HT1080 (cell line): Measurements from ENCODE around the gene ENO1. TPM values are rescaled to one million over a fixed set of nuclear protein-coding genes. Genes with fewer than 3 reads are reported as not detected.
"Not testable (repeated sequence)": the region's sequence is repeated elsewhere in the genome, so short reads cannot be mapped to it uniquely, and the experiment has no call there.

Experiments used
- DNase-seq: peaks from one replicate; pipeline ENCODE4 v3.0.0-alpha.2; 2015; ENCODE audit warnings: low read depth
- total RNA-seq: library from RNA; depleted of rRNA; stranded (reverse); fragments of >200 nt; shearing (Covaris generic); gene quantifications from 2 replicates; pipeline ENCODE4 v1.2.3, GENCODE V29; 2014

The ENO1 gene
- total RNA-seq, 1 experiment from 2014 or later = 3,729 TPM

- DNase-seq = not testable (repeated sequence)
Measured at GRCh38 chr1:8897505-8897904, 19.0 kb upstream of the ENO1 start.

- not testable (repeated sequence) for DNase-seq
Measured at GRCh38 chr1:8896775-8897174, 18.3 kb upstream of the ENO1 start.

GRCh38 chr1:8892026-8892425 is 13.5 kb upstream of the ENO1 start:
- no peak for DNase-seq

- no peak for DNase-seq
Measured at GRCh38 chr1:8891401-8891800, 12.9 kb upstream of the ENO1 start.

- DNase-seq = peak; percentile 91
Measured at GRCh38 chr1:8889925-8890785, 11.7 kb upstream of the ENO1 start.

- no peak for DNase-seq
Measured at GRCh38 chr1:8889103-8889846, 10.8 kb upstream of the ENO1 start.

- DNase-seq = no peak
Measured at GRCh38 chr1:8886589-8886988, 8.1 kb upstream of the ENO1 start.

GRCh38 chr1:8886031-8886524 is 7.6 kb upstream of the ENO1 start:
- DNase-seq = not testable (repeated sequence)

- not testable (repeated sequence) for DNase-seq
Measured at GRCh38 chr1:8884105-8884504, 5.6 kb upstream of the ENO1 start.

- no peak for DNase-seq
Measured at GRCh38 chr1:8883491-8883890, 5.0 kb upstream of the ENO1 start.

- peak; percentile 90 for DNase-seq
Measured at GRCh38 chr1:8879922-8880676, 1.6 kb upstream of the ENO1 start.

- no peak for DNase-seq
Measured at GRCh38 chr1:8879464-8879921, 1.0 kb upstream of the ENO1 start.

- peak; percentile 97 for DNase-seq
Measured at GRCh38 chr1:8878698-8879463, 395 bp upstream of the ENO1 start.

GRCh38 chr1:8876087-8876486 is 2.4 kb downstream of the ENO1 start:
- DNase-seq = no peak

GRCh38 chr1:8875216-8875861 is 3.1 kb downstream of the ENO1 start:
- peak; percentile 54 for DNase-seq

GRCh38 chr1:8874230-8875201 is 4.0 kb downstream of the ENO1 start:
- DNase-seq = no peak

- peak; percentile 98 for DNase-seq
Measured at GRCh38 chr1:8873506-8874229, 4.8 kb downstream of the ENO1 start.

- no peak for DNase-seq
Measured at GRCh38 chr1:8873001-8873400, 5.5 kb downstream of the ENO1 start.
